ENCODE data around the gene SLC5A9.

Gene SLC5A9

DNA sequence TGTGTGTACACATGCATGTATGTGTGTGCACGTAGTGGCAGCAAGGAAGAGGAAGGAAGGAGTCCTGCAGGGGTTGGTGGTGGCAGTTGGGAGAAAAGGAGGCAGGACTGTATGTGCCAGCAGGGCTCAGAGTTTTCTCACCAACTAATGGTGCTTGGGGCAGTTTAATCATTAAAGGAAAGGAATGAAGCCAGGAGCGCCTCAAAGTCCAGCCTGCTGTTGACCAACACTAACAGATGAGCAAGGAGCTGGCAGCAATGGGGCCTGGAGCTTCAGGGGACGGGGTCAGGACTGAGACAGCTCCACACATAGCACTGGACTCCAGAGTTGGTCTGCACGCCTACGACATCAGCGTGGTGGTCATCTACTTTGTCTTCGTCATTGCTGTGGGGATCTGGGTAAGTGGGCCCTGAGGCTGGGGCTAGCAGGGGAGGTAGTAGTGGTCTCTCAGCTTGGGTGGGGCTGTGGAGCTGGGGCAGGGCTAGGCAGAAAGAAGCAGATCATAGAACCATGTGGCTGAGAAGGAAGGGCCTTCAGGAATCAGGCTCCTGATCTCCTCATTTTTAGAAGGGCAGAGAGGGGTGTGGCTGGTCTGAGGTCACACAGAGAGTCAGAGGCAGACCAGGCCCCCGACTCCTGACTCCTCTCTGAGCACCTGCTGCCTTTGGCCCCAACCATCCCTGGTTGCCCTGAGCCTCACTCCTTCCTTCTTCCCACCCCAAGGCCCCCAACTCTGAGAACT lies at the start of gene SLC5A9:
SLC5A9 (plus strand) TSS at position 216 of the 742 bp plus-strand sequence; CDS start at position 237, 21 bp downstream.
- H3K4me3 ChIP-seq (ENCODE audit: low read depth, low read length): no peak within 1 kb of the TSS
- DNase-seq (ENCODE audit: low read depth): no peak
- TF ChIP-seq, protein P1, sequence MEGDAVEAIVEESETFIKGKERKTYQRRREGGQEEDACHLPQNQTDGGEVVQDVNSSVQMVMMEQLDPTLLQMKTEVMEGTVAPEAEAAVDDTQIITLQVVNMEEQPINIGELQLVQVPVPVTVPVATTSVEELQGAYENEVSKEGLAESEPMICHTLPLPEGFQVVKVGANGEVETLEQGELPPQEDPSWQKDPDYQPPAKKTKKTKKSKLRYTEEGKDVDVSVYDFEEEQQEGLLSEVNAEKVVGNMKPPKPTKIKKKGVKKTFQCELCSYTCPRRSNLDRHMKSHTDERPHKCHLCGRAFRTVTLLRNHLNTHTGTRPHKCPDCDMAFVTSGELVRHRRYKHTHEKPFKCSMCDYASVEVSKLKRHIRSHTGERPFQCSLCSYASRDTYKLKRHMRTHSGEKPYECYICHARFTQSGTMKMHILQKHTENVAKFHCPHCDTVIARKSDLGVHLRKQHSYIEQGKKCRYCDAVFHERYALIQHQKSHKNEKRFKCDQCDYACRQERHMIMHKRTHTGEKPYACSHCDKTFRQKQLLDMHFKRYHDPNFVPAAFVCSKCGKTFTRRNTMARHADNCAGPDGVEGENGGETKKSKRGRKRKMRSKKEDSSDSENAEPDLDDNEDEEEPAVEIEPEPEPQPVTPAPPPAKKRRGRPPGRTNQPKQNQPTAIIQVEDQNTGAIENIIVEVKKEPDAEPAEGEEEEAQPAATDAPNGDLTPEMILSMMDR (IDR thresholded peaks at IDR 0.05; ENCODE audit: low read depth, low read length, missing control alignments): no peak
- in situ Hi-C loops (cut with HindIII; ENCODE audit: low sequenced_read_pairs): no loop called here

DNA sequence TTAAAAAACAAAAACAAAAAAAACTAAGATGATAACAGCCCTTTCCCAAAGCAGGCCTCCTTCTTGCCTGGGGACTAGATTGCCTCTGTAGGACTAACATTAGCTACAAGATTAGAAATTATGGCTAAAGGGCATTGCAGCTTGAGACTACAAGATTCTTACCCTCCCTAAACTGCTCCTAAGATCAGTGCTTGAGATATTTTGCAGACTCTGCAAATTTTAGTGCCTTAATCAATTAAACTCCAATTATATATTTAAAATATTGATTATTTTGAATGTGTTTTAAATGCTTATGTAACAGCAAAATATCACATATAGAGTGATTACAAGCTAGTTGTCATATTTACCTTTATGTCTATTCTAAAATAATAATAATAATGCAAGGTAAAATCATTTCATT lies 47.4 kb upstream of the SLC5A9 start:
- no peak for DNase-seq (ENCODE audit: low read depth)
- no peak overlapping the region for H3K4me3 ChIP-seq (ENCODE audit: low read depth, low read length)
- TF ChIP-seq, protein P1 (IDR thresholded peaks at IDR 0.05; ENCODE audit: low read depth, low read length, missing control alignments): no peak
- in situ Hi-C loops (cut with HindIII; ENCODE audit: low sequenced_read_pairs): no loop called here

DNA sequence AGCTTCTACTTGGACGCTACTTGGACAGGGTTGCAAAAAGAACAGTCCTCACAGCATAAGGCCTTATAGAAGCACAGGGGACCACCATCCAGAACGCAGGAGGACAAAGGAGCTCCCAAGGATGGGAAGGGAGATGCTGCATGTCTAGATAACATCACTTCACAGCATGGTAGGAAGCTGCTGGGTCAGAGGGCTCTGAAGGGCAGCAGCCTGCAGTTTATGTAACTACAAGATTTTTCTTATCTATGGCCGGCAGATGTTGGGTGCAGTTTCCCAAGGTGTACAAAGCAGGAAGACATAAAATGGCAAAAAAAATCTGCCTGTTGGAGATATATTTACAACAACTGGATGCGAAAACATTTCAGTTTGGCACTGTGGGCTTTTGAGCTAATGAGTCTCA lies 45.3 kb upstream of the SLC5A9 start:
- DNase-seq (ENCODE audit: low read depth): no peak
- TF ChIP-seq, protein P1 (IDR thresholded peaks at IDR 0.05; ENCODE audit: low read depth, low read length, missing control alignments): no peak
- in situ Hi-C loops (cut with HindIII; ENCODE audit: low sequenced_read_pairs): no loop called here
- no peak overlapping the region for H3K4me3 ChIP-seq (ENCODE audit: low read depth, low read length)

DNA sequence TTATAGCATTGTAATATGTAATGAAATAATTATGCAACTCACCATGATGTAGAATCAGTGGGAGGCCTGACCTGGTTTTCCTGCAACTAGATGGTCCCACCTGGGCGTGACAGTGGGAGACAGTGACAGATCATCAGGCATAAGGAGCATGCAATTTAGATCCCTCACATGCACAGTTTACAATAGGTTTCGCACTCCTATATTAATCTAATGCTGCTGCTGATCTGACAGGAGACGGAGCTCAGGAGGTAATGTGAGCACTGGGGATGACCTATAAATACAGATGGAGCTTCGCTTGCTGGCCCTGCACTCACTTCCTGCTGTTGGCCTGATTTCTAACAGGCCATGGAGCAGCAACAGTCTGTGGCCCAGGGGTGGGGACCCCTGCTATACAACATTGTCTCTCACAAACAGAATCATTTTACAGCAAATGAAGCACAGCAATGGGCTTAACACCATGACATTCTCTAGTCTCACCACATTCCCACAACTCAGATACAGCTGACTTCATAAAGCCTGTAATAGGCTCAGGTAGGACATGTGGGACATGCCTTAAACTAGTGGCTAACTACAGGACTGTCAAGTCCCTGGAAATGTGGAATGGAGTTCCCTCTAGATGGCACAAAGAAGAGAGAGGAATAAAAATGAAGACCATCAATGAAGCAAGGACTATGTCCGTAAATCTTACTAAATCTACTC lies 40.7 kb upstream of the SLC5A9 start:
- TF ChIP-seq, protein P1 (IDR thresholded peaks at IDR 0.05; ENCODE audit: low read depth, low read length, missing control alignments): no peak
- in situ Hi-C loops (cut with HindIII; ENCODE audit: low sequenced_read_pairs): loop anchor here (5.0 kb wide), 1 partner anchor 60 kb away; no protein-coding TSS in a partner anchor
- no peak for DNase-seq (ENCODE audit: low read depth)
- H3K4me3 ChIP-seq (ENCODE audit: low read depth, low read length): no peak overlapping the region

DNA sequence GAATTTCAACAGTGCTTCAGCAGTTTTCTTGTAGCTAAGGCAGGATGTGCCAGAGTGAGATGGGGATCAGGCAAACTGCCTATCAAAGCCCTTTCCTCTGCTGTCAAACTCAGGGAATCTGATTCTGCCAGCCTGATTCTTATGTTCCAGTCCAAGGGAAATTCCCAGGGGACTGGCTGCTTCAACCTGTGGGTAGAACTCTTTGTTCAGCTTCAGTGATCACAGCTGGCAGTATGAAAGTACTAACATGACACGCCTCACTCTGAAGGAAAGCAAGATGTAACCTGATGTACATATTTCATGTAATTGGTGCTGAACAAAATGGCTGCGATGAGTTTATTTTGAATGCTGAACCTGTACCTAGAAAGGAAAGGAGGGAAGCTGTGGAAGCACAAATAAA lies 40.1 kb upstream of the SLC5A9 start:
- TF ChIP-seq, protein P1 (IDR thresholded peaks at IDR 0.05; ENCODE audit: low read depth, low read length, missing control alignments): no peak
- in situ Hi-C loops (cut with HindIII; ENCODE audit: low sequenced_read_pairs): loop anchor here (5.0 kb wide), 1 partner anchor 60 kb away; no protein-coding TSS in a partner anchor
- DNase-seq (ENCODE audit: low read depth): no peak
- no peak overlapping the region for H3K4me3 ChIP-seq (ENCODE audit: low read depth, low read length)

DNA sequence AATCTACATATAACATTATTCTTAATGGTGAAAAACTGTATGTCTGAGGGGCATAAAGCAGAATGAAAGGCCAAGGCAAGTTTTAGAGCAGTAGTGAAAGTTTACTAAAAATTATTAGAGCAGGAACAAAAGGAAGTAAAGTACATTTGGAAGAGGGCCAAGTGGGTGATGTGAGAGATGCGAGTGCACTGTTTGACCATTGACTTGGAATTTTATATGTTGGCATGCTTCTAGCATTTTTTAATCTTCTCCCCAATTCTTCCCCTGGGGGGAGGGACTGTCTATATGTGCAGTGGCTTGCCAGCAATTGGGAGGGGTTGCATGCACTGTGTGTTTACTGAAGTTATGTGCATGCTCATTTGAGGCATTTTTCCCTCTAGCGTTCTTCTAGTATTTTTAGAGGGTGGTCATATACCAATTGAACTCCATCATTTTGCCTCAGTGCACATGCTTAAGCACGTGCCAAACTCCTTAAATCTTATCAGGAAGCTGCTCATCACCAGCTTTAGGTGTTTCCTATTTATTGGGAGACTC lies 36.1 kb upstream of the SLC5A9 start:
- no peak overlapping the region for H3K4me3 ChIP-seq (ENCODE audit: low read depth, low read length)
- TF ChIP-seq, protein P1 (IDR thresholded peaks at IDR 0.05; ENCODE audit: low read depth, low read length, missing control alignments): no peak
- no peak for DNase-seq (ENCODE audit: low read depth)
- in situ Hi-C loops (cut with HindIII; ENCODE audit: low sequenced_read_pairs): no loop called here

All from astrocyte of the cerebellum (primary cell).